Measurements from ENCODE around the gene HID1.

Gene HID1

GRCh38 chr17:74941128-74941725, 31.3 kb downstream of the HID1 start:
- no peak overlapping the region for H3K4me3 ChIP-seq (ENCODE audit: severe bottlenecking)
- H3K4me1 ChIP-seq (ENCODE audit: insufficient read depth, poor library complexity, severe bottlenecking), result peaks cover 16% of the 10 kb centered on the region
- ATAC-seq (ENCODE audit: low read depth) (no peak), DNase-seq (ENCODE audit: low spot score) (no peak)
- H3K9me3 ChIP-seq (ENCODE audit: severe bottlenecking), result no peaks in the 10 kb centered on the region
- H3K27me3 ChIP-seq (ENCODE audit: insufficient read depth, poor library complexity, severe bottlenecking), result peaks cover 16% of the 10 kb centered on the region
- H3K36me3 ChIP-seq (ENCODE audit: low read depth), result no peaks in the 10 kb centered on the region
- no peak for TF ChIP-seq CTCF (IDR thresholded peaks at IDR 0.05; ENCODE audit: poor library complexity, severe bottlenecking)
- no peak overlapping the region for H3K27ac ChIP-seq (ENCODE audit: poor library complexity, severe bottlenecking)

GRCh38 chr17:74939534-74939933, 33.0 kb downstream of the HID1 start:
- H3K27me3 ChIP-seq (ENCODE audit: insufficient read depth, poor library complexity, severe bottlenecking), result peaks cover 28% of the 10 kb centered on the region
- ATAC-seq (ENCODE audit: low read depth), result no peak
- DNase-seq (ENCODE audit: low spot score), result no peak
- H3K4me3 ChIP-seq (ENCODE audit: severe bottlenecking), result no peak overlapping the region
- H3K9me3 ChIP-seq (ENCODE audit: severe bottlenecking), result no peaks in the 10 kb centered on the region
- H3K36me3 ChIP-seq (ENCODE audit: low read depth), result no peaks in the 10 kb centered on the region
- TF ChIP-seq CTCF (IDR thresholded peaks at IDR 0.05; ENCODE audit: poor library complexity, severe bottlenecking), result no peak
- no peak overlapping the region for H3K27ac ChIP-seq (ENCODE audit: poor library complexity, severe bottlenecking)
- H3K4me1 ChIP-seq (ENCODE audit: insufficient read depth, poor library complexity, severe bottlenecking), result peaks cover 12% of the 10 kb centered on the region

GRCh38 chr17:74938194-74938950, 34.2 kb downstream of the HID1 start:
- DNase-seq (ENCODE audit: low spot score) (peak; percentile 61), ATAC-seq (ENCODE audit: low read depth) (no peak)
- Histone ChIP-seq H3K4me1 (ENCODE audit: insufficient read depth, poor library complexity, severe bottlenecking) (peaks cover 3% of the 10 kb centered on the region), H3K4me3 (ENCODE audit: severe bottlenecking) (no peak overlapping the region), H3K27ac (ENCODE audit: poor library complexity, severe bottlenecking) (no peak overlapping the region), H3K9me3 (ENCODE audit: severe bottlenecking) (no peaks in the 10 kb centered on the region), H3K36me3 (ENCODE audit: low read depth) (no peaks in the 10 kb centered on the region), H3K27me3 (ENCODE audit: insufficient read depth, poor library complexity, severe bottlenecking) (peaks cover 29% of the 10 kb centered on the region)
- TF ChIP-seq CTCF (IDR thresholded peaks at IDR 0.05; ENCODE audit: poor library complexity, severe bottlenecking), result no peak

- TF ChIP-seq CTCF (IDR thresholded peaks at IDR 0.05; ENCODE audit: poor library complexity, severe bottlenecking), result no peak
- DNase-seq (ENCODE audit: low spot score) (no peak), ATAC-seq (ENCODE audit: low read depth) (no peak)
- Histone ChIP-seq H3K27ac (ENCODE audit: poor library complexity, severe bottlenecking) (no peak overlapping the region), H3K9me3 (ENCODE audit: severe bottlenecking) (no peaks in the 10 kb centered on the region), H3K36me3 (ENCODE audit: low read depth) (no peaks in the 10 kb centered on the region), H3K4me1 (ENCODE audit: insufficient read depth, poor library complexity, severe bottlenecking) (no peaks in the 10 kb centered on the region), H3K4me3 (ENCODE audit: severe bottlenecking) (no peak overlapping the region), H3K27me3 (ENCODE audit: insufficient read depth, poor library complexity, severe bottlenecking) (peaks cover 29% of the 10 kb centered on the region)
Measured at GRCh38 chr17:74937064-74938051, 35.2 kb downstream of the HID1 start.

All from RWPE2 (cell line).